ENCODE measurements around the gene CTTNBP2. TPM values are rescaled to one million over a fixed set of nuclear protein-coding genes. Genes with fewer than 3 reads are reported as not detected.
A peak's percentile ranks its signal among the peaks of the same experiment; 100 is the strongest.

Gene CTTNBP2
- total RNA-seq, 1 donor from 2014 or later, result 1.9 TPM

DNA sequence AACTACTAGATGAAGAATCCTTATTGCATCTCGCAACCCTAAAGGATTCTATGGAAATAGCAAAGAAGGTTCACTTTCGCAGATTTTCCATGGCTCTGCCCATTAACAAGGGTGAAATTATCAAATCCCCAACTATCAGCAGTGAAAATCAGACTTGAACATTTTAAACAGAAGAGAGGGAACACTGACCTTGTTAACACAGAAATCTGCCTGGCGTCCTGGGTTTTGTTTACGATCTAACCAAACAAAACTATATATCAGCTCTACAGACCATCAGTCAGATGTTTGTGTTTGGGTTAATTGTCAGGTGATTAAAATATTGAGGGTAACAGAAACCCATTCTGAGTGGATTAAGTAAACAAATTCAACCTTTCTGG lies 1.9 kb downstream of the CTTNBP2 start:
- no peak for DNase-seq (ENCODE audit: low spot score)
- no peak for ATAC-seq

DNA sequence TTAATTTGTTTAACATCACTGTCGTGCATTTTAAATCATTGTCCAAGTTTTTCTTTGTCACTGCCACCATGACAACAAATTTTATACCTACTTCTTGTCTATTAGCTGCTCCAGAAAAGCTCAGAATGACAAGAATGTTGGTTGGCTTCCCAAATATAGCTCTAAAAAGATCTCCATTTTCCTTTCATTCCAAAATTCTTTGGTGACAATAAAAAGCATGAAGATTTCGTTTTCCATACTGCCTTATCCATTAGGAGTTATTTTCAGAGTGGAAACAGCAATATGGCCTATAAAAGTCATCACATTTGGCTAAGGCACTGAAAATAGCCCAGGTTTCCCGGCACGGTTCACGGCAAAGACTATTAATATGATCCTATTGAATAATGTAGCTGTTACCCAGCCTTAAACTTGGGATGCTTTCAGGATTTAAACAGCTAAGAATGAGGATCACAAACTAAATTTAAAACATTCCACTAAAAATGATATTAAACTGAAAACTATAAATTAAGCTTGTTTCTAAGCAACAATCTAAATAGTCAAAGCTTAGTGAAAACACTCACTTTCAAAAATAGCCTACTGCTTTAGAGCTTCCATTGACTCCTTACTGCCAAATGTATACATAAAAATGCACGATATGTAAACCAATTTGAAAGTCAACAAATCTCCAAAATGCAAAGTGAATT lies 2.7 kb downstream of the CTTNBP2 start:
- no peak for ATAC-seq
- no peak for DNase-seq (ENCODE audit: low spot score)

DNA sequence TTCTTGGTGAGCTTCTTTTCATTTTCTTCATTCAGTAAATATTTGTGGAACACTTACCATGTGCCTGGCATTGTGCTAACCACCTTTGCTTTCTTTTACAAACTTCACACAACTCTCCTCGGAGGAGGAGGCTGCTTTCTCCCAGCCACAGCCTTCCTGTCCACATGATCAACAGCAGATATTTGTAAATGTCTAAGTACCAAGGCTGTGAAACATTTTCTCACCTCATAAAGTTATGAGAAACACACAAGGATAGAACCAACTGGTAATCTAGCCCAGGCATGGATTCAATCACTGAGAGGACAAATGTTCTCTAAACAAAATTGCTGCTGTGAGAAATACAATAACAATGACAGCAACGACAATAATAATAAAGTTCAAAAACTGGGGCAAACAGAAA lies 3.9 kb downstream of the CTTNBP2 start:
- no peak for DNase-seq (ENCODE audit: low spot score)
- no peak for ATAC-seq

DNA sequence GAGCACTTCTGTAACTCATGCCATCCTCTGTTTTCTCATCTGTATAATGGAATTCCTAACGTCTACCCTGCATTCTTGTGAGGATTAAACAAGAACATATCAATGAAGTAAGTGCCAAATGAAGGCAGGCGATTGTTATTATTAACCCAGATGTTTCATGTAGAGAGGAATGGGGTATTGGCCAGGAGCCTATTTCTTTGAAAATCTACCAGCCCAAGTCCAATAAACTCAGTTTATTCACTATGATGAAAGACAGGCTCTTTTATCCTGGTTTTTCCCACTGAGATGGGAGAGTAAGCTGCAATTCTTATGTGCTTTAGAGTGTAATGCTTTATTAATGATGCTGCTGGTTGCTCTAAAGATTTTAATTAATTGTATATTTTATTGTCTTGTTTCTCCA lies 9.6 kb downstream of the CTTNBP2 start:
- DNase-seq (ENCODE audit: low spot score), result no peak
- no peak for ATAC-seq

DNA sequence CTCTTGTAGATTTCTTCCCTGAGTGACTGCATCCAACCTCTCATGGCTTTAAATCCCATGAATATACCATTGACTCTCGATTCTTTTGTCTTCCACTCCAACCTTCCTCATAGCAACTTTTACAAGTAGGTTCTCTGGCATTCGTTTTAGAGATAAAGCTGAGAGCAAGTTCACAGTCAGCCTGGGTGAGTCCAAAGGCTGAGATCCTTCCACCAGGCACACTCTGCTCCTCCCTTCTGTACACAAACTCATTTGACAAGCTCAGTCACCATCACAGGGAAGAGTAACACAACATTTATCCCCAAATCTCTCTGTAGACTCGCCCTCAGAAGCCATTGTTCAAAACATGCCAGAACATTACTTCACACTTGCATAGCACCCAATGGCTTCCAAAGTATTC lies 10.9 kb downstream of the CTTNBP2 start:
- no peak for DNase-seq (ENCODE audit: low spot score)
- ATAC-seq, result peak; percentile 98

DNA sequence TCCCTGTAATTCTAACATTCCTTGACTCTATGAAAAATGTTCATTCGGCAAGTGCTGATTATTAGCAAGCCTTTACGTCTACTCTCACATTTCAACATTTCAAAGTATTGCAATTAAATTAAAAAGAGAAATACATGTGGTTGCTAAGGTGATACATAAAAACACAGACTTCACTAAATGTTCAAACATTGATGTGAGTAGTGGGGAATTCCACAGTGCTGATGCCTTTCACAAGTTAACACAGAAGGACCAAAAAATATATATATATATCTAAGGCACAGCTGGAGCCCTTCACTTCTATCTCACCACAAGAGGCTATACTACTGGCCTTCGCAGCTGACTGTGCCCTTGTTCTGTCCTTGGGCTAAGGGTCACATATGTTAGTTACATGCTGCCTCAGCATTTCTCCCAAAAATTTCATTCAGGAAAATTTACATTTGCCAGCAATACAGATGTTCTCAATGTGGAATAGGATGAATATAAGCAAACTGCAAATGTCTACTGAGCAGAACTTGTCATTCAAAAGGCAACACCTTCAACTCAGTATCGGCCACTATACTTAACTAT lies 13.9 kb downstream of the CTTNBP2 start:
- DNase-seq (ENCODE audit: low spot score), result no peak
- no peak for ATAC-seq

DNA sequence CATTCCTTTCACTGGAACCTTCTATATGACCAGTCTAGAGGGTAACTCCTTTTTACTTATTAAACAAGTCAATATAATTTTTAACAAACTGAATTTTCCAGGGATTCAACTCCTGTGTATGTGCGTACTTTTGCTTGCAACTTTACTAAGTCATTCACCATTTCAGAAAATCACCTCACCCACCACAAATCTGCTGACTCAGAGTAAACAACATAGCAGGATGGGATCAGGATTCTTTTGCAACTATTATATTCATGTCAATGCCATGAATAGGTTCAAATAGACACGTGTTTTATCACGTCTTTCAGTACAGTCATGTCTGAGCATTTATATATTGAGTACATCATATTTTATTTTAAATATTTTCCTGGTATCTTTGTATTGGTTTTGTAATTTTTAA lies 14.5 kb downstream of the CTTNBP2 start:
- DNase-seq (ENCODE audit: low spot score), result no peak

DNA sequence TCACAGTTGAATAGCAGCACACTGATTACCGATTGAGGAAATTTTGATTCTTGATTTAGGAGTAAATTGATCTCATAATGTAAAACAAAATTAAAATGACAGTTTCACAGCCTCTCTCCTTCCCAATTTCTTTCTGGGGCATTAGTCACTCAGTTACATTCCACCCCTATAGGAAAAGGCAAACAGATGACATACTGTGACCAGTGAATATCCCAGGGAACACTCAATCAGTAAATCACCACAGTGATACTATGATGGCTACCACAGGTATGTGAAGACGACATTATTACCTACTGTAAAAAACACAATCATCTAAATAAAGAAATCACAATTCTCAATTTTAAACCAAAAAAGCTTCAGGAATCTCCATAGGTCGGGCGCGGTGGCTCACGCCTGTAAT lies 15.5 kb downstream of the CTTNBP2 start:
- ATAC-seq, result no peak

More for the DNA sequence above, 14.5 kb downstream of the CTTNBP2 start:
- ATAC-seq, result no peak

DNA sequence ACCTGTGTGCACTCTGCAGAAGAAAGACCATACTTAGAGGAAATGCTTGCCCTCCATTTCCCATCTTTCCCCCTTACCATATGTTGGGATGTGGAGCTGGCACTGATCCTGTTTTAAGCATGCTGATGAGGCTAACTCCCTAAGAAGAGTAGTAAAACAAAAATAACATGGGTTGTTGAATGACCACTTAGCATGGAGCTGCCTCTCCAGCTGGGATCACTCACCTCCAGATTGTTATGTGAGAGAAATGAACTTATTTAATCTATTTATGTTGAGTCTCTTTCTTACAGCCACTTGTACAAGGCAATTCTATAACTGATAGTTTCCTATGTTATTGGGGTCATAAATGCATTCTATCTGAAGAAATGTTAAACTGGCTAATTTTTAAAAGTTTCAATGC lies 17.0 kb downstream of the CTTNBP2 start:
- no peak for ATAC-seq
- no peak for DNase-seq (ENCODE audit: low spot score)

More for the DNA sequence above, 15.5 kb downstream of the CTTNBP2 start:
- no peak for DNase-seq (ENCODE audit: low spot score)

DNA sequence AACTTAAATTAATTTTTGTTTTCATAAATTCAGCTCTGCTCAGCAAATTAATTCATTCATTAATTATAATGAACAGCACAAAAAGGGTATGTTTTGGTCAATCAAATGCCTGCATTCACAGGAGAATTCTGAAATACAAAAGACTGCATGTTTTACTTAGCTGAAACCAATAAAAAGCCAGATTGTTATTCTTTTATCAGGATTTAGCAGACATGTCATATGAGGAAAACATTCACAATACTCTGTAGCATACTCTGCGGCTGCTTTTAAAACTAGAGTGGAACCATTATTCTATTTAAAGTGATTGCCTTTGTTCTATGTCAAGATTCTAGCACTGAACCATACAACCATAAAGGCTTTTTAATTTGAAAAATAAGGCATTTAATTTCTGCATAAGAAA lies 19.1 kb downstream of the CTTNBP2 start:
- no peak for ATAC-seq
- DNase-seq (ENCODE audit: low spot score), result no peak

DNA sequence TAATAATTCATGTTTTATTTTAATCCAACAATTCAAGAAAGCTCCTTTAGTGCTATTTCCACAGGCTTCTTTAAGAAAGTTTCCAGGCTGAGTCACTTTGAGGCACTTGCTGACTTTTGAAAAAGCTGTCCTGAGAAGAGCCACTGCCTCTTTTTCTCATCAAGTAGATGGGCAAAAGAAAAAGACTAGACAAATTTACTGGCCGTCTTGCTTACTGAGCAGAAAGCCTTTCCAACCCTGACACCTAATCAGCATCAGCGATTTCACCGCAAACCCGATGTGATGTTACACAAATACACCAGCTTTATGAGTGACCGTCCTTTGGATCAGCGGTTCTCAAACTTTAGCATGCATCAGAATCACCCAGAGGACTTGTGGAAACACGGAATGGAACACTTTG lies 24.3 kb downstream of the CTTNBP2 start:
- no peak for ATAC-seq

DNA sequence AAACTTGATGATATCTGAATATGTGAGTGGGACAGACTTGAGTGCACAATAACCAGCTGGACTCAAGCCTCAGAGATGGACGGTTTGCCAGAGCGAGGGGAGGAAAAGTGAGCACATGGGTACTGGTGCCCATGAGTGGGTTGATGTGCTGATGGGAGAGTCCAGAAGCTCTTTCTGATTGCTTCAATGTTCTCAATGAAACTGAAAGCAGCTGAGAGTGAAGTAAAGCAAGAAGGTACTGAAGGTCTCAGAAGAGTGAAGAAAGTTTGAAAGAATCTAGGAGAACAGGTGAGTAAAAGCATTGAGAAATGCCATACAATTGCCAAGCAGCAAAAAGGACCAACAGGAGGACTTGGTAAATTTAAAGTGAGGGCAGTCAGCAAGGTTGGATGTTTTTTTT lies 28.6 kb downstream of the CTTNBP2 start:
- no peak for DNase-seq (ENCODE audit: low spot score)
- no peak for ATAC-seq

More for the DNA sequence above, 24.3 kb downstream of the CTTNBP2 start:
- no peak for DNase-seq (ENCODE audit: low spot score)

DNA sequence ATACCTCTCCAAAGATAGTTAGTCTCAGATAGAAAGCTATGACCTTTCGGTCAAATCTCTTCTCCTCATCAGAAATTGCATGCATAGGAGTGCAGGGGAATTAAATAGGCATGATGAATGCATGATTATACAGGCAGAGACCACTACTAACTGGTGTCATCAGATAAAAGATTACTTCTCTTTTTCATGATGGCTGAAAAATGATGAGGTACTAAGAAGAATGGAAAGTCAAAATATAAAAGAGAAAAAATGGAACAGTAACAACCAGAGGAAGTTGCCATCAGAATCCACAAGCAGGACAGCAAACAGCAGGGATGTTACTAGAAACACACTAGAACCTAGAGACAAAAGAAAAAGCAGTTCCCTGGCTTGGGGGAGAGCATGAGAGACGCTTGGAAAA lies 31.6 kb downstream of the CTTNBP2 start:
- no peak for ATAC-seq
- DNase-seq (ENCODE audit: low spot score), result no peak

DNA sequence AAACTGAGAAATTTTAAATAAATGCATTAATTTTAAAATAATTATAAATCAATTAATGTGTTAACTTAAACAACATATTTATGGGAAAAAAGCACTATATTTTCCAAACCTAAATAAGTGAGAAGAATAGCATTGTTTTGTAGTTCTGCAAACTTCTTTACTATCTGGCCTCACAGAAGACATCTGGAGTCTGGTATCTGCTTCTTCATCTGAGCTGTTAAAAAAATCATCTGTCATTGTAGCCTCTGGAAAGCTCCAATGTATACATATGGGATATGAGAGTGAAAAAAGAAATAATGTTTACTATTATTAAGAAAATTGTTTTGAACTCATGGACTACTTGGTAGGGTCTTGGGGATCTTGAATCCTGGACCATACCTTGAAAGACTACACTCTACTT lies 32.2 kb downstream of the CTTNBP2 start:
- no peak for ATAC-seq

DNA sequence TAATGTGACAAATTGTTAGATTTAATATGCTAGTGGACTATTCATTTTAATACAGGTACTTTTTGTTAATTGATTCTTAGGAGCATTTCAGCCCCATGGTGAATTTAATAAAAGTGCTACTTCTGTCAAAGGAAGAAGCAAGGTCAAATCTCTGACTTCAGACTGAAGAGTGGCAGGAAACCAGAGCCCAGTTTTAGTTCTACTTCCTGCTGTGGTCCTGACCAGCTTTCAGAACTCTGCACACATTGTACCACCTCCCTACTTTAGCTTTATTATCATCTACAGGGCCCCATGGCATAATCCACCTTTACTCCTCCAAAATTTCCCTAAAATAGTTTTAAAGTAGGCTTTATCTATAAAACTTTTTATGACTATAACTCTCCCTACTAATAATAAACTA lies 33.7 kb downstream of the CTTNBP2 start:
- ATAC-seq (no peak), DNase-seq (ENCODE audit: low spot score) (no peak)

More for the DNA sequence above, 32.2 kb downstream of the CTTNBP2 start:
- no peak for DNase-seq (ENCODE audit: low spot score)

DNA sequence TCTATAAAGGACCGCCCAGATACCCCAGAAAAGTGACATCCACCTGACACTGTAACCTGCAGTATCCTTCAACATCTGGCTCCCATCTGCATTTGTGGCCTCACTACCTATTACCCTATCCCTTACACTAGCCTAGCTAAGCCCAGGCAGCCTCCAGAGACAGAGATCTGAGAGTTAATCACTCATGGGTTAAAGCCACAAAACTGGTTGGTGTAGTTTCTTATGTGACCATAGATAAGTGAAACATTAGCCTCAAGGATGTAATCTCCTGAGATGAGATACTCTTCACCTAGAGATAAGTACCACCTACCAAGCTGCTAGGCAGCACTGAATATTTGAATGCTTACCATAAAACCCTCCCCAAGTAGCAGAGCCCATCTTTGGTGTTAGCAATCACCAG lies 35.4 kb downstream of the CTTNBP2 start:
- ATAC-seq, result no peak
- DNase-seq (ENCODE audit: low spot score), result no peak

DNA sequence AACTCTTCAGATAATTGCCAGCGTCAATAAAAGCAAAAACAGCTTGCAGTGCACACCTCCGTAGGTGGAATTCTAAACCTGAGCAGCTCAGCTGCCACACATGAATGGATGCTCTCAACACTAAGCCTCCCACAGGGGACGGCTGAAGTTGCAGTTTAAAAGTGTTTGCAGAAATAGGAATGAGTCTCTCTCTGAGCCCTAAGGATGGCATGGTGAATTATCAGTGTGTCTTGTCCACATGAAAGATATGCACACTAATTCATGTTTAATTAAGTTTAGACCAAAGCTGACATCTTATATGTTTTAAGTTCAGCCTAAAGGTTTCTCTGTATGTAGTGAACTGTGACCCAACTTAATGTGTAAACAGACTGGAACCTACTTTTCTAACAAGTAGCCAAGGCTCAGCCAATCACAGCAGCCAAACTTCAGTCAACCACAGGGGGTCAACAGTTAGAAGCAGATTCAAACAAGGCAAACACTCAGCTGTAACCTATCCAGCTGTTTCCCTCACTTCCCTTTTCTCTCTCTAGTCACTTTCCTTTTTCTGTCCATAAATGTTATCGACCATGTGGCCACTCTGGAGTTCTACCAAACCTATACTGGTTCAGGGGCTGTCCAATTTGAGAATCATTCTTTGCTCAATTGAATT lies 38.1 kb downstream of the CTTNBP2 start:
- DNase-seq (ENCODE audit: low spot score) (no peak), ATAC-seq (peak; percentile 65)

DNA sequence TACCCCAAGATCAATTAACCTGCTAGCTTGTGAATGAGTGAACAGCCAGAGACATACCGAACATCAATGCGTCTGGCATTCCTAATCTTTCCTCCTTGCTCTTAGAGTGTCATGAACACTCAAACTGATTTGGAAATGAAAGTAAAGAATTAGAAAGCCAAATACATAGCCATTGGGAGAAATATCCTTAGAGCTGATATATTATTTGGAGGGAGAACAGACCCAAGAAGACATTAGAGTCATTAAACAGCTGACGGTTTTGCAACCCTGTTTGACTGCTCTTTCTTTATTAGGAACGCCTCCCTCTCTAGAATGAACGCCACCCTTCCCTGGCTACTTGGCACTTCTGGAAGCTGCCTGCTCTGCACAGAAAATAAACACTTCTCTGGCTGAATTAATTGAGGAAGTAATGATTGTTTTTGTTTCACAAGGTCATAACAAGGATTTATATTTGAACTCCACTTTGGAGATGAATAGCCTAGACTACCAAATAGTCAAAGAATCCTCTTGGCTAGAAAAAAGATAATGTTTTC lies 42.8 kb downstream of the CTTNBP2 start:
- no peak for DNase-seq (ENCODE audit: low spot score)

DNA sequence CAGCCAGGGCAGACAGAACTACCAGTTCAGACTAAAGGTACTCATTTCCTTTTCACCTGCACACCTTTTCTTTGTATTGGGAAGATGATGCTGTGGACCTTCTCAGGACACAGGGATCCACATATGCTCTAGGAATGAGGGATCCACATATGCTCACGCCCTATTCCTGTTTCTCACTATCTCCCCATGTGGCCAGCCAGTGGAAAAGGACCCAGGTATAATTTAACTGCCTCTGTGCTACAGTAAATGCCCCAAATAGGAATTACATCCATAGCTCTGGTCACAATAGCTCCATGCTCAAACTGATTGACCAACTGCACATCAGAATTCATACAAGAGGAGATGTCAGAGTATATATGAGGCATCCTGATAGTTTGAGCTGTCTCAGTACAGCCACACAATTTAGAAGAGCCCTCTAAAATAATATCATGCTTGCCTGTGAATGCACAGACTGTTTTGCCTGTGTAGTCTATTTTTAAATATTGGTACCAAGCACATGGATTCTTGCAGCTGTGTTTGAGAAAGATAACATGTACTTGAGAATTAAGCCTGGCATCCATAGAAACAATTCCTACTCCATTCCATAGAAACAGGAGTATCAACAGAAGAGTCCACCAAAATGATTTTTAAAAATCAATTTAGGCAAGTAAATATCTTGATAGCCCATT lies 43.7 kb downstream of the CTTNBP2 start:
- no peak for ATAC-seq
- no peak for DNase-seq (ENCODE audit: low spot score)

More for the DNA sequence above, 42.8 kb downstream of the CTTNBP2 start:
- peak; percentile 33 for ATAC-seq

DNA sequence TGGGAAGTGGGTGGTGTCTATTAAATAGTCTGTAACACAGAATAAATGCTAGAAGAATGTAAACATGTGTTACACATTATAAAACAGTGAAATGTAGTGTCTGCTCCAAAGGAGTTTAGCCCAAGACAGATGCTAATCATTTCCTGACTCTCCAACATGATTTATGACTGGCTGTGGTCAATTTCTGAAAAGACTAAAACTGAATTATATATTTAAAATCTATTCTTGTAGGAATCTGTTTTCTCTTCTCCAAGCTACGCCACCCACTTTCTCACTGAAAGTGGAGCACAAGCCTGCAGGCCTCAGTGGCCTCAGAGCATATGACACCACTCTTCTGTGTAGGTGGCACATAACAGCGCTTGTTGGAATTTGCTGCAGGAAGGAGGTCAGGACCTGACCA lies 44.4 kb downstream of the CTTNBP2 start:
- ATAC-seq (no peak), DNase-seq (ENCODE audit: low spot score) (no peak)

DNA sequence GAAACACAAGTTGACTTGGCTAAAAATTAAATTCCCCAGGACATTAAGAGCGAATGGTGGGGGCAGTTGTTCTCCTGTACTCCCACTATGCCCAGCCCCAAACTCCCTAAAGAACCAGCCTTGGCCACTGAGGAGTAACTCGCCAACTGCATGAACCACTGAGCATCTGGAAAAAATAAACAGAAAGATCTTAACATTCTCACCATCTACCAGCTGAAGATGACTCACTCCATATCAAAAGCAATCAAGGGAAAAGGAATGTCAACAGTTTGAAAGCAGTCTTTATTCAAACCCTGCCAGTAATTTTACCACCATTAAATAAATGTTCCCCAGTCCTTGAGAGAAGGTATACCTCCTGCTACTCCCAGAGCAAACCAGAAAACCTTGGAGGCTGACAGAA lies 45.4 kb downstream of the CTTNBP2 start:
- no peak for DNase-seq (ENCODE audit: low spot score)
- ATAC-seq, result no peak

DNA sequence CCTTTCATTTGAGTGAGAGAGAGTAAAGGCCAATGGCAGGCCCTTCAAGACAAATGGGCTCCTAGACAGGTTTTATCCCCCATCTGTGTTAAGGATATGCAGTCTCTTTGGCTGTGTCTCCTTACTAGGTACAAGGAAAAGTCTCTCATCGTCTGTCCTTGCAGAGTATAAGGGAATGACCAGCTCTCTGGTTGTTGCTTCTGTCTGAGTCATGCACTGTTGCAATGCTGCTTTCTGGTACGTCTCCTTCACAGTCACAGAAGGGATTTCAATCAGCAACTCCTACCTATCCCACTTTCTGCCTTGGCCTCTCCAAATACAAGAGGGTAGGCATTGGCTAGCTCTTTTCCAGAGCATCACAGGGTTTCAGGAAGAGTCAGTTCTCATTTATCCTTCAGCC lies 48.1 kb downstream of the CTTNBP2 start:
- no peak for ATAC-seq

More for the DNA sequence above, 48.1 kb downstream of the CTTNBP2 start:
- DNase-seq (ENCODE audit: low spot score), result no peak

Data from left lobe of liver (tissue), 2 donors.